ENCODE results near the gene FNBP1. TPM values are rescaled to one million over a fixed set of nuclear protein-coding genes. Genes with fewer than 3 reads are reported as not detected.

The FNBP1 gene
- polyA plus RNA-seq, 1 of the 3 experiments (the other 2 are of a cell fraction) = 11.0 TPM

- Histone ChIP-seq H2AFZ (ENCODE audit: low read depth) (0 out of 2 replicates have a peak overlapping the region, but pooled peaks have one; percentile 36), H3K9ac (peak overlapping the region; percentile 23; the same call in 1 of the 2 replicates), H3K27ac (ENCODE audit: low read depth in 2 of 2, low read length in 1 of 2) (peak overlapping the region; percentile 92), H3F3A (replicated peaks; ENCODE audit: insufficient read depth) (peaks cover 41% of the 10 kb centered on the region), H3K79me2 (ENCODE audit: insufficient read depth) (no peaks in the 10 kb centered on the region), H3K9me2 (no peaks in the 10 kb centered on the region), H3K4me2 (peak overlapping the region; percentile 66), H3K36me3 (replicated peaks in 1 of 2; ENCODE audit: control insufficient read depth in 1 of 2, insufficient read depth in 2 of 2, low read length in 1 of 2) (peaks cover 0 to 8% of the 10 kb centered on the region in 2 experiments), H4K20me1 (ENCODE audit: insufficient read depth) (no peaks in the 10 kb centered on the region), H3K27me3 (ENCODE audit: insufficient read depth) (no peaks in the 10 kb centered on the region), H3K9me3 (no peaks in the 10 kb centered on the region), H3K4me3 (ENCODE audit: low read depth in 2 of 2, low read length in 1 of 2) (no peak overlapping the region; a peak in 1 of 4 replicates), H3K4me1 (ENCODE audit: control insufficient read depth in 1 of 2, insufficient read depth in 2 of 2, low read depth in 1 of 2, low read length in 1 of 2) (peaks cover 17 to 65% of the 10 kb centered on the region in 2 experiments)
- ChIA-PET CTCF (interaction anchor here (0.6 to 1.3 kb wide), 5 partner anchors 17 to 65 kb away, joined by 3 to 5 read pairs (median 4); no protein-coding TSS in a partner anchor), POLR2A (no interaction called here)
- WGBS (ENCODE audit: low lambda C conversion rate) = 39% methylated on average over 8 of the region's 8 CpGs
- peak; percentile 49 for DNase-seq
- no peak for TF ChIP-seq ELF1 (IDR thresholded peaks at IDR 0.05)
- TF ChIP-seq FOXM1 (IDR thresholded peaks at IDR 0.05; ENCODE audit: low read depth) = no peak
- no peak; the same call in 1 of the 2 replicates for TF ChIP-seq TEAD4 (IDR thresholded peaks at IDR 0.05; ENCODE audit: borderline replicate concordance, insufficient read depth)
- TF ChIP-seq TCF12 (IDR thresholded peaks at IDR 0.05) = peak; percentile 93
- TF ChIP-seq CHD2 (IDR thresholded peaks at IDR 0.05; ENCODE audit: low read length, partially characterized antibody) = no peak
- TF ChIP-seq ZBTB33 (IDR thresholded peaks at IDR 0.05; ENCODE audit: borderline replicate concordance, low read depth) = no peak
- TF ChIP-seq MXI1 (IDR thresholded peaks at IDR 0.05; ENCODE audit: low read depth, low read length) = no peak
- no peak for TF ChIP-seq FOXJ3 (CRISPR knock-in tag; IDR thresholded peaks at IDR 0.05)
- TF ChIP-seq YY1 (IDR thresholded peaks at IDR 0.05; ENCODE audit: low read depth) = no peak; the same call in 1 of the 2 replicates
- 0 out of 4 replicates have a peak, but pooled peaks of 1 of the 2 experiments have one; percentile 8 for TF ChIP-seq EP300 (IDR thresholded peaks at IDR 0.05; ENCODE audit: borderline replicate concordance in 1 of 2, low read depth in 1 of 2, low read length in 1 of 2)
- TF ChIP-seq EZH2phosphoT487 (IDR thresholded peaks at IDR 0.05; ENCODE audit: borderline replicate concordance, low read depth) = no peak
- TF ChIP-seq GABPA (IDR thresholded peaks at IDR 0.05; ENCODE audit: low read depth) = no peak
- TF ChIP-seq MEF2A (IDR thresholded peaks at IDR 0.05; ENCODE audit: borderline replicate concordance, low read depth) = no peak
- no peak for TF ChIP-seq POLR2AphosphoS5 (IDR thresholded peaks at IDR 0.05; ENCODE audit: low read depth, low read length)
- TF ChIP-seq RXRA (IDR thresholded peaks at IDR 0.05; ENCODE audit: borderline replicate concordance, low read depth) = no peak
These were observed 109.6 kb downstream of the FNBP1 start for GRCh38 chr9:129933185-129934040.
